CD4-positive, alpha-beta T cell treated with Interferon alpha-2 for 1 hour (primary cell): ENCODE results near the gene DOK7.
"Not testable (repeated sequence)": the region's sequence is repeated elsewhere in the genome, so short reads cannot be mapped to it uniquely, and the experiment has no call there.

Experiments
- DNase-seq, 2 donors: peaks; one replicate each; pipeline ENCODE4 v3.0.0-alpha.2; 2020 to 2022

DOK7 gene

DNA sequence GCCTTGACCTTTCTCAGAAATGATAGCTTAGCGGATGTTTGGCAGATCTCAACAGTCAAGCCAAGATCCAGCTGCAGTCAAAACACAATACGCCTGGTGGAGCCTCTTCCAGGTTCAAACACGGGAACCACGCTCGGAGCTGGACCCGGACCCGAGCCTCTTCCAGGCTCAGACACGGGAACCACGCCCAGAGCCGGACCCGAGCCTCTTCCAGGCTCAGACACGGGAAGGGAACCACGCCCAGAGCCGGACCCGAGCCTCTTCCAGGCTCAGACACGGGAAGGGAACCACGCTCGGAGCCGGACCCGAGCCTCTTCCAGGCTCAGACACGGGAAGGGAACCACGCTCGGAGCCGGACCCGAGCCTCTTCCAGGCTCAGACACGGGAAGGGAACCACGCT lies 48.5 kb downstream of the DOK7 start:
- not testable (repeated sequence) for DNase-seq

GRCh38 chr4:3512279-3512678 lies 49.2 kb downstream of the DOK7 start:
- no peak for DNase-seq

GRCh38 chr4:3512719-3513118 lies 49.6 kb downstream of the DOK7 start:
- DNase-seq, result no peak

- no peak for DNase-seq
Observed at GRCh38 chr4:3513807-3514206, 50.7 kb downstream of the DOK7 start.

DNA sequence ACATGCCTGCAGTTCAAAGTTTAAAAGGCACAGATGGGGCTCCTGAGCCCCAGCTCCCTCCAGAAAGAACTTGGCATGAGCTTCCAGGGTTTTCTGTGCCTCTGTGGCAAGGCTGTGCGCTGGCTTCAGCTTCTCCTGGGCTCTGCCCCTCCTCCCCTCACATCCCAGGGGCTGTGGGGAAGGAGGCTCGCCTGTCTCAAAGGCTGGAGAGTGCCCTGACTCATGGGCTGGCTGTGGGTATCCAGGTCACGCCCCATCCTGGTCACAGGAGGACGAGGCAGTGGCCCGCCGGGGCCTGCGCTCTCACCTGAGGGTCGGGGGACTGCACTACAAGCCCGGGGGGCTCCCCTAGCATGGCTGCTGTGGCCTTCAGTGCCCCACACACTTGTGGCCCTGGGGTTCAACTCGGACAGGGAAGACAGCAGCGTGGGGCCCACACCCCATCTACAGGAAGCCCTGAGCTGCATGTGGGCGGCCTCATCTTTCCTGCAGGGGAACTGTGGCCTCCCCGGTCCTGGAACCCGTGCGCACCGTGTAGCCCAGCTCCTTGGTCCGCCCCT lies 51.2 kb downstream of the DOK7 start:
- no peak for DNase-seq

DNA sequence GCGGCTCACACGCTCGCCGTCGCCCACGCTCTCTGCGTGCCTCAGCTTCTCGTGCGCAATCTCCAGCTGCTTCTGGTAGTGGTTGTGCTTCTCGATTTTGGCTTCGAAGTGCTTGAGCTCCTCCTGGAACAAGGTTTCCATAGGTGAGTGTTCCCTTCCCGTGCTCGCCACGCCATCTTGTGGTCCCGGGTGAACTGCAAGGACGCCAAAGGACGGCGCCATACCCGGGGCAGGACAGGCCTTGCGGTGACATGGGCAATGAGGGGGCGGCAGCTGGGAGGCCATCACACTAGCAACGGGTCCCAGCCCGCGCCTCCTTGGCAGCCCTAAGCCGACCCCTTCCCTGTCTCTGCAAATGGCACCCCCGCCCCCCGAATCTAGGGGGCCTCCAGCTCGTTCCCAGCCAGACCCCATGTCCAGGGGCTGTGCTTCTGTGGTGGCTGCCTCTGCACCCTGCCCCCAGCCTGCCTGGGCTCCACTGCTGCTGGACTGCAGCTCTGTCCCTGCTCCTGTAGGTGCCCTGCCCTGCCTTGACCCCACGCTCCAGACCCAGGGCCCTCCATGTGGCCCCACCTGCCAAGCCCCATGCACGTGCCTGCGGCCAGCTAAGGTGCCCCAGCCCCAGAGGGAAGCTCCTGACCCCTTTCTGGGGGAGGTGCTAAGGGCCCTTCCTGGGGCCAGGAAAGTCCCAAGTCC lies 51.8 kb downstream of the DOK7 start:
- no peak for DNase-seq

GRCh38 chr4:3515646-3516045 lies 52.5 kb downstream of the DOK7 start:
- DNase-seq, result no peak

- DNase-seq, result no peak
Observed at GRCh38 chr4:3516061-3516835, 53.1 kb downstream of the DOK7 start.

DNA sequence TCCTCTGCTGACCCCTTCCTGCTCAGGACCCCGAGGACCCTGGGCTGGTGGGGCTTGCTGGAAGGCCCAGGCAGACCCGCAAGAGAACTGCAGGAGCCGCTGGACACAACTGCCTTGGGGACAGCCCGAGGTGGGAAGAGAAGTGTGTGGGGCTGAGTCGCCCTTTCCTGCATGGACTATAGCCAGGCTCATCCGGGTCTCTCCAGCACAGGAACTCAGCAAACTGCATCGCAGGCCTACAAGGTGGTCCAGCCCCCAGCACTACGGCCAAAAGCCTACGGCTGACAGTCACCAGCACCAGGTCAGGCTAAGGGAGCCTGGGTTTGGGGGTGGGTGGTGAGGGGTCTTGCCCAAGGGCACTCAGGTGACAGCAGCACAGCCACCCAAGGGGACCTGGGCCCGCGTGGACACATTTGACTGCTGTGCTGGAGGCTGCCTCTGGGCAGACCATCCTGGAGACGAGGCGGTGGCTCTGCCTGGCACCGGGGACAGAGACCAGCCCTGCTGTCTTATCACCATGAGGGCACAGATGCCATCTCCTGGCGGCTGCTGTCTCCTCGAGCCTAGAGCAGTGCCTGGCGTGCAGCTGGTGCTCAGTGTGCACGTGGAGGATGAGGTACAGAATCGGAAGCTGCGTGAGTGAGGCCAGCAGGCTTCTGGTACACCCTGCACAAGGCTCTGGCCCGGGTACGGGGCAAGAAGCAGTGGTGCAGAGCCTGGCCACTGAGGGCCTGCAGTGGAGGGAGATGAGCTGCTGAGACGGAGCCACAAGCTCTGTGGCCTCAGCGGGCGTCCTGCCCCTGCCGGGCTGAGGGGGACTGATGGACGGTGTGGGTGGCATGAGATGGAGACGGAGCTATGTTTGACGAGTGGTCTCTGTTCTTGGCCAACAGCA lies 54.0 kb downstream of the DOK7 start:
- no peak for DNase-seq

- DNase-seq, result no peak
Observed at GRCh38 chr4:3517731-3518510, 54.8 kb downstream of the DOK7 start.

GRCh38 chr4:3518511-3518880 lies 55.4 kb downstream of the DOK7 start:
- DNase-seq, result no peak

DNA sequence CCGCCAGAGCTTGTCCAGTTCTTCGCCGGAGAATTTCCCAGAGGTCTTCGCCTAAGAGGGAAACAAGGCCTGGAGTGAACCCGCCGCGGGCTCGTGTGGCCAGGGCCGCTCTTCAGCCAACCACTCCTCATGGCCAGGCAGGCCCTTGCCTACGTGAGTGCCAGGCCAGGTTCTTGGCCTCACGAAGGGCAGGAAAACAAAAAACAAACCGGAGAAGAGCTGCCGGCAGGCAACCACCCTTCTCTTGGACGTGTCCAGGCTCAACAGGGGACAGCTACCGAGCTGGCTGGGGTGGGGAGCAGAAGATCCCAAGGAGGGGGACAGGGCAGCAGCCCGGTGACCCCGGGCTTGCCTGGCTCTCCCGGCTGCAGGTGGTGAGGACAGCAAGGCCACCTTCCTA lies 55.8 kb downstream of the DOK7 start:
- no peak for DNase-seq

DNA sequence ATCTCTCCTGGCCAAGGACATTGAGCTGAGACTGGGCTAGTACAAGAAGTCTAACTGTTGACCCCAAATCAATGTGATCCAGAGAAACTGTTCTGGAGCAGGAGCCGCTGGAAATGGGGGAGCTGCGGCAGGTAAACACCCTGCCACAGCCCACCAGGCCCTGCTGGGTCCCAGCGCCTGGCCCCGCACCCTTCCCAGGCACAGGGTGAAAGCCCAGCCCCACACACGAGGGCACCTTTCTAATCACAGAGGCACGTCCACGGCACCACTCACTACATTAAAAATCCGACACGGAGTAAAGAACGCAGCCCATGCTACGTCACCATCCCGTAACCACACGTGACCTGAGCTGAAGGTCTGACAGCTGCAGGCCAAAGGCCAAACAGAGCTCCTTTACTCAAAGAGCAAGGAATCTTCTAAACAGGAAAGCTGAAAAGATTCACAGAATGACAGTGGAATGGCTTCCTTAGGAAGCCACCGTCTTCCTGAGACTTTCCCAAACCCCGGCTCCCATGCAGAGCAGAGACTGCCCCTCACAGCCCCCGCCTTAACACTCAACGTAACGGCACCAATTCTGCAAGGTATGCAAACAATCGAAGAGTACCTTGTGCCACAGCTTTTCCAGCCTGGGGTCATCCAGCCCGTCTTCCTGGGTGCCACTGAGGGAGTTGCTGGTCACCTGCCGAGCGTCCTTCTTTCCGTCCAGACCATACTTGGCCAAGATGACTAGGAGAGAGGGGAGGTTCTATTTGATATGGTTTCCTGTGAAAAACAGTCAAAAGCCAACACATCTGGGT lies 56.6 kb downstream of the DOK7 start:
- DNase-seq, result no peak

DNA sequence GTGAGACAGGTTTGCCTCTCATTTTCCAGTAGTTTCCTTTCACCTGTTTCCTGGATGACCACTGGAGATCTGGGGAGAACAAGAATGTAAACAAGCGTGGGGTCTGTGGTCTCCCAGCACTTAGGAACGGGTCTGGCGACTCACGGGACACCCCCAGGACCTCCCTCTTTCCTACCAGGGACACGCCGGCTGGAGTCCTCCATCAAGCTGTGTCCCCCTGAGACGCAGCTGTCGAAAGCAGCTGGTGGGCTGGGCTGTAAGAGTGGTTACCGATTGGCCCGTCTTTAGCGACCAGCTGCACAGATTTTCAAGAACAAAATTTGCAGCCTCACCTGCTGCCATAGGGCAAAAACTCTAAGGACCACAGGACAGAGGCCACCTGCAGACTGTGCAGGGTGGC lies 57.2 kb downstream of the DOK7 start:
- no peak for DNase-seq

DNA sequence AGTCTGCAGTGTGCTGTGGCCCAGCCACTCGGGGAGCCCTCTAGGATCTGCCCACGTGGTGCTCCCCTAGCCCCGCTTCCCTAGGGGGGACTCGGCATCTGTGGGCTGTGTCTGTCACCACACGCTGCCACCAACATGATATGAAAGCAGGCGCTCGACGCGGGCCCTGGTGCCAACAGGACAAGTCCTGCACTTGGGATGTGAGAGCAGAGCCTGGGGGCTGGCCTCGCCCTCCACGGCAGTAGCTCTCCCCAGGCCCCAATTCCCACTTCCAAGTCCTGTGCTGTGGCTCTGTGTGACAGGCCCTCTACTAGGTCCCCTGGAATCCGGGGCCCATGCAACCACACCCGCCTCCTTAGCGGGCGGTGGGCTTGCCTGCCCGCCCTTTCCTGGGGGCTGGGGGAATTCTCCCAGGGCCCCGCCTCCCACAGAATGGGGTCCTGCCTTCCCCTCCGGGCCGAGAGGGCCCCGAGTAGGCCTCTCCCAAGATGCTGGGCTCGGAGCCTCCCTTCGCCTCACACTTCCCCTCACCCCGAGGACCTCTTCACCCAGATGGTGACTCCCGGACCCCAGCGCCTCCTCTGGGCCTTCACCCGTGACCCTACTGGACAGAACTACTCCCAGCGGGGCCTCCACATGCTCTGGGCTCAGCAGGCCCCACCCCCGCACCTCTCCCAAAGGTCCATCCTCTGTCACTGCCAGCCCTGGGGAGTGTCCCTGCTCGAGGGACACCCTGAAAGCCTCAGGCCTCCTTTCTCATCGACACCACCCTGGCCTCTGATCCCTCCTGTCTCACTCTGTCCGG lies 57.9 kb downstream of the DOK7 start:
- DNase-seq, result no peak

DNA sequence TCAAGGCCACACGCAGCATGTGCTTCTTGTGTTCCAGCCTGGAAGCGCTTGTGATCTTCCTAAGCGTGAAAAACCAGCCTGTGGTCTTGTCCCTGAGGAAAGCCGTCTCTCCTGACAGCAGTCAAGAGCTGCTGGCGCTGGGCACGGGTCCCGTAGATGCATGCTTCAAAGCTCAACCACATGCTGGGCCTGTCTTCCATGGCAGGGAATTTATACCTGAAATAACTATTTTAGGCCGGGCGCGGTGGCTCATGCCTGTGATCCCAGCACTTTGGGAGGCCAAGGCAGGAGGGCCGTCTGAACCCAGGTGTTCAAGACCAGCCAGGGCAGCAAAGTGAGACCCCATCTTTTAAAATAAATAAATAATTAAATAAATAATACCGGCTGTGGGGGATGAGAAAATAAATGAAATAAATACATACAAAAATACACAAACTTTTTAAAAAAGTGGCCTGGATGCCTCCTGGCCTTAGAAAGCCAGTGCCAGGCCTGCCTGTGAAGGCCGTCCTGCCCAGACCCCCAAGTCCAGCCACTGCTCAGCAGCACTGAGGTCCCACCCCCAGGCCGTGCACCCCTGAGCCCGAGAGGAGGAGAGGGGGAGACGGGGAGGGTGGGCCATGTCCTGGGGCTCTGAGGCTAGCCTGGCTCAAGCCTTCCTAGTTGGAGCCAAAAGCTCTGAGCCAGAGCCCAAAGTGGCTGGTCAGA lies 58.7 kb downstream of the DOK7 start:
- no peak for DNase-seq

DNA sequence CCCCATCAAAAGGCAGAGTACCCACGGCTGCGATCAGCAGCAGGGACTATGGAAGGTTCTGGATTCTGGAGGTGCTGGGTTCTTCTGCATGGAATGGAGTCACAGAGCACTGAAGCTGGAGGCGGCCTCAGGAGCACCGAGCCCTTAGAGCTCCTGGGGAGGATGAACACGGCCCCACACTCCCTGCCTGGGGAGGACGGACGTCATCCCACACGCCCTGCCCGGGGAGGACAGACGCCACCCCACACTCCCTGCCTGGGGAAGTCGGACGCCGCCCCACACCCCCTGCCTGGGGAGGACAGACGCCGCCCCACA lies 59.2 kb downstream of the DOK7 start:
- no peak for DNase-seq

DNA sequence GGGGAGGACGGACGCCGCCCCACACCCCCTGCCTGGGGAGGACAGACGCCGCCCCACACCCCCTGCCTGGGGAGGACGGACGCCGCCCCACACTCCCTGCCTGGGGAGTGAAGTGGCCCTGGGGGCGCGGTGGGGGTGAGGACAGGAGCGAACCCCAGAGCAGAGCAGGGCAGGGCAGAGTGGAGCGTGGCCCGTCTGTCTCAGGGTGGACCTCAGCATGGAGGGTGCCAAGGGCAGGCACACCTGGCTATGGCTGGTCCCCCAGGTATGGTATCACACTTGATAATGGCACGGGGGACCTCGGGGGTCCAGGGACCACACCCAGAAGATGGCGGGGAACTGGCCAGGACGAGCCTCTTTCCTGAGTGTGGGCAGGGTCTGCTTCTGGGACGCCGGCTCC lies 59.5 kb downstream of the DOK7 start:
- DNase-seq, result no peak

DNA sequence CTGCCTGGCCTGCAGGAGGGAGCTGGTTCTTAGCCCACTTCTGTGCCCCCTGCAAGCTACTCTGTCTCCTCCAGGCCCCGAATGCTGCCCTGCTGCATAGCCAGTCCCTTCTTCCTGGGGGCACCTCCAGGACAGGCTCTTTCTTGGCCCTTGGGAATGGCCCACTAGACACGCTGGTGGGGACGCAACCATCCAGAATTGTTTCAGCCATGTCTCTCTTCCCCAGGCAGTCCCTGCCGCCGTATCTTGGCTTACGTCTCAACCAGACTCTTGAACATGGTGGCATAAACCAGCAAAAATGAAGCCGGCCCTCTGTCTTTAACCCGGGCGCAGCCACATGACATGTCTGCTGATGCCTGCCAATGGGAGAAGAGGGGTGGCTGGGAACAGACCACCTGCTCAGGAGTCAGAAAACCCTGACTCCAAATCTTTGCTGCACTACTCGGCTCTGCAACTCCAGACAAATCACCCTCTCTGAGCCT lies 60.1 kb downstream of the DOK7 start:
- no peak for DNase-seq

- DNase-seq, result no peak
Observed at GRCh38 chr4:3523628-3524221, 60.6 kb downstream of the DOK7 start.
